ENCODE measurements around the gene PACSIN2. TPM values are rescaled to one million over a fixed set of nuclear protein-coding genes. Genes with fewer than 3 reads are reported as not detected.
"Not testable (repeated sequence)": the region's sequence is repeated elsewhere in the genome, so short reads cannot be mapped to it uniquely, and the experiment has no call there.

PACSIN2 gene
- total RNA-seq, 1 donor from 2014 or later = 29.7 TPM

GRCh38 chr22:42991010-42991651 is 23.8 kb downstream of the PACSIN2 start:
- no peak for ATAC-seq

- peak; percentile 75 for ATAC-seq
Measured at GRCh38 chr22:42990131-42990838, 24.7 kb downstream of the PACSIN2 start.

- no peak for ATAC-seq
Measured at GRCh38 chr22:42986115-42986514, 28.8 kb downstream of the PACSIN2 start.

GRCh38 chr22:42985531-42985905 is 29.4 kb downstream of the PACSIN2 start:
- no peak for ATAC-seq

GRCh38 chr22:42984814-42985530 is 30.0 kb downstream of the PACSIN2 start:
- ATAC-seq = no peak

- ATAC-seq = no peak
Measured at GRCh38 chr22:42984397-42984796, 30.6 kb downstream of the PACSIN2 start.

GRCh38 chr22:42983470-42983869 is 31.5 kb downstream of the PACSIN2 start:
- no peak for ATAC-seq

- no peak for ATAC-seq
Measured at GRCh38 chr22:42979606-42980005, 35.3 kb downstream of the PACSIN2 start.

- ATAC-seq = peak; percentile 77
Measured at GRCh38 chr22:42978453-42979103, 36.4 kb downstream of the PACSIN2 start.

- no peak for ATAC-seq
Measured at GRCh38 chr22:42977569-42977968, 37.4 kb downstream of the PACSIN2 start.

- no peak for ATAC-seq
Measured at GRCh38 chr22:42976217-42976933, 38.6 kb downstream of the PACSIN2 start.

GRCh38 chr22:42974223-42974622 is 40.7 kb downstream of the PACSIN2 start:
- no peak for ATAC-seq

GRCh38 chr22:42973536-42973881 is 41.4 kb downstream of the PACSIN2 start:
- ATAC-seq = no peak

- ATAC-seq = no peak
Measured at GRCh38 chr22:42972649-42973535, 42.1 kb downstream of the PACSIN2 start.

- ATAC-seq = not testable (repeated sequence)
Measured at GRCh38 chr22:42971473-42971860, 43.5 kb downstream of the PACSIN2 start.

- ATAC-seq = peak; percentile 77
Measured at GRCh38 chr22:42970029-42970428, 44.9 kb downstream of the PACSIN2 start.

- ATAC-seq = no peak
Measured at GRCh38 chr22:42969348-42969975, 45.5 kb downstream of the PACSIN2 start.

- no peak for ATAC-seq
Measured at GRCh38 chr22:42967933-42968332, 47.0 kb downstream of the PACSIN2 start.

GRCh38 chr22:42967005-42967404 is 47.9 kb downstream of the PACSIN2 start:
- no peak for ATAC-seq

GRCh38 chr22:42966497-42966896 is 48.5 kb downstream of the PACSIN2 start:
- ATAC-seq = no peak
